GM10266 (cell line): Measurements from ENCODE around the gene C10orf71.

Experiments
- DNase-seq: peaks from one replicate; pipeline ENCODE4 v3.0.0; 2012; ENCODE audit errors: extremely low spot score
- TF ChIP-seq, protein P1 (sequence below): IDR thresholded peaks from 2 replicates; pipeline ENCODE4 v1.5.1; 2012; ENCODE audit warnings: mild to moderate bottlenecking, low read depth; ENCODE audit not compliant: control insufficient read depth, insufficient read depth; ENCODE audit errors: missing control alignments

C10orf71 gene, protein sequence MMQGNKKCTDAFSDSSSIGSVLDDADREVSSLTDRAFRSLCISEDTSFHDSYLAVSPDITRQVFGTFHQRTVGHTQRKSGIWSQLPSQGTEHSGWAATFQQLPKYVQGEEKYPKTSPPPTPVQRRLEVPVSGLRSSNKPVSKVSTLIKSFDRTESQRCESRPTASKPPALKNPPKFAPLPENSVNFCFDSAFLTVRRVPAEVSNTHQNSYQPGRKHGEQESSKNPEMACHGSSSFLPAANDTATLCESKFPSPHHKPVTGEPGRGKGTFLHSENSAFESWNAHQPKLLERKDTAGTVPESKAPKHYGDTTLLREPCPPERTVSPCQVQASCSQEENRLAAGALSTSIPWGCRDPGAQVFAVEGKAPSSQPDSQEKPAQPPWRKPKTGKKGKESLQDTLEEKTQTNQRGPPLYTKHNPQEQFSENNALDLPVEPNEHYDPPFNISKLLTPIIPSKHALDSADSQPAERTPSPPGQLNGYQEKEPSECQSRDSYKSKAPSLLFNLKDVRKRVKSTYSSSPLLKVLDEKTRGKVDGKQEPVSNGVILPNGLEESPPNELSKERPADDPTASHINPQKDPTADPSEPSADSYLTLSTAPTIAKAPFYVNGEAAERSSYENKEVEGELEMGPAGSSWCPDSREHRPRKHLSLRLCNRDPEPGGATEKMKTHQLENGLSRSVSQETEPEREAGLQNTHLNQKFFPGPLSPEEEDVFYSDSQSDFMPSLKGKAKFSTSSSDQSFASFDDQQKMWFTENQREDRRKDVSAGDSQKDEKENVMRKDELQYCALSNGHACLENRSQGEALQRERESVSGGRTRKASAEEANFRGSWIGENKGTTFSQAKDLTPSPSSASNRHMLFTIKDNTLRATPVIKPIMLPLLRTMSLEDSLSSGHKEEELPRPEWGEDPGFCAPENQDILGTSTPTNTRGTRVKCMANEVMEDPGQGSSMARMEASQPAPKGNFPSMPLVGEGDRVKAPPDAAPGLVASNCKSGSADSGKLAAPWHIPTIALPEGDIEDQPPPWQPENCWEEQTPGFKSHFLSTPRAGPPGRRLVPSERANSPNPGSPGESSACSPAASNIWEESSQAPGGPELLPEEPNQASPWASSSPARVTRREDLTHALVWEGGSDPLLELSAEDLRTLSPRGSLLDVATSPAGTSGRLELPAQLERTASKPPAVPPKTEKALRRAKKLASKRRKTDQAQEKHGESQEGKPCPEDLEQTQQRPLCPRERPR (N-terminal part only)

DNA sequence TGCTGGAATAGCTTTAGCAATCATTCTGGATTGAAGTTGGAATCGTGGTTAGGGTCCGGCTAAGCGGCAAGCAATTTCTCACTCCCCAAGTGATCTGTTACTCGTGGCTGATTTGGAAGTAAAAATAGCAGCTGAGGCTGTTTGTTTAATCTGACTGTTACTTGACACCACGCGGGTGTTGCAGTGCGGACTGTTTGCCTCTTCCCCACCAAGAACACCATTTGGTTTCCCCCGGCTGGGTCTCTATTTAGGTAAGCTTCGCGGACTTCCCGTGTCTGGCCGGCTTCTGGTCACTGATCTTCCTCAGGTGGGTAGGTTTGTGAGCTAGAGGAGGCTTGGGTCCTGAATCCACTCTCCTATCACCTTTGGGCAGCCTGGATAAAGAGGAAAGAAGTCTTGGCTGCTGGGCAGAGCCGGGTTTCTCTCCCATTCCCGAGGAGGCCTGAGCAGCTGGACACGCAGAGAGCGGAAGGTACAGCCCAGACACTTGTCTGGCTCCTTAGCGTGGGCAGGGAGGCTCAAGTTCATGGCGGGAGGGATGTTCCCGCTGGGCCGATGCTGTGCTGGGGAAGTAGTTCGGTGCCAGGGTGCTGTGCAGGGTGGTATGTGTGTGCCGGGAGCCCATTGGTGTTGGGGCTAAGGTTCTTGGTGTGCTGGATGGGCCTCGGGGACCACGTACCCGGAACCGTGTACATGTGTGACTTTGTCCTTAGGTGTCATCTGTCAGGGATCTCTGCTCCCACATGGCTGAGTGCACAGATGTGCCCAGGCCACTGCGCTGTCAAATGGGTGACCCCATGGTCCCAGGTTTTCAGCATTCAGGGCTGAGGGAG, at the start of gene C10orf71:
Gene C10orf71, plus strand, starts transcription at position 188 of the 833 bp plus-strand sequence. CDS start 23,376 bp downstream, outside the sequence.
- DNase-seq: no peak
- TF ChIP-seq, protein P1, sequence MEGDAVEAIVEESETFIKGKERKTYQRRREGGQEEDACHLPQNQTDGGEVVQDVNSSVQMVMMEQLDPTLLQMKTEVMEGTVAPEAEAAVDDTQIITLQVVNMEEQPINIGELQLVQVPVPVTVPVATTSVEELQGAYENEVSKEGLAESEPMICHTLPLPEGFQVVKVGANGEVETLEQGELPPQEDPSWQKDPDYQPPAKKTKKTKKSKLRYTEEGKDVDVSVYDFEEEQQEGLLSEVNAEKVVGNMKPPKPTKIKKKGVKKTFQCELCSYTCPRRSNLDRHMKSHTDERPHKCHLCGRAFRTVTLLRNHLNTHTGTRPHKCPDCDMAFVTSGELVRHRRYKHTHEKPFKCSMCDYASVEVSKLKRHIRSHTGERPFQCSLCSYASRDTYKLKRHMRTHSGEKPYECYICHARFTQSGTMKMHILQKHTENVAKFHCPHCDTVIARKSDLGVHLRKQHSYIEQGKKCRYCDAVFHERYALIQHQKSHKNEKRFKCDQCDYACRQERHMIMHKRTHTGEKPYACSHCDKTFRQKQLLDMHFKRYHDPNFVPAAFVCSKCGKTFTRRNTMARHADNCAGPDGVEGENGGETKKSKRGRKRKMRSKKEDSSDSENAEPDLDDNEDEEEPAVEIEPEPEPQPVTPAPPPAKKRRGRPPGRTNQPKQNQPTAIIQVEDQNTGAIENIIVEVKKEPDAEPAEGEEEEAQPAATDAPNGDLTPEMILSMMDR: no peak

DNA sequence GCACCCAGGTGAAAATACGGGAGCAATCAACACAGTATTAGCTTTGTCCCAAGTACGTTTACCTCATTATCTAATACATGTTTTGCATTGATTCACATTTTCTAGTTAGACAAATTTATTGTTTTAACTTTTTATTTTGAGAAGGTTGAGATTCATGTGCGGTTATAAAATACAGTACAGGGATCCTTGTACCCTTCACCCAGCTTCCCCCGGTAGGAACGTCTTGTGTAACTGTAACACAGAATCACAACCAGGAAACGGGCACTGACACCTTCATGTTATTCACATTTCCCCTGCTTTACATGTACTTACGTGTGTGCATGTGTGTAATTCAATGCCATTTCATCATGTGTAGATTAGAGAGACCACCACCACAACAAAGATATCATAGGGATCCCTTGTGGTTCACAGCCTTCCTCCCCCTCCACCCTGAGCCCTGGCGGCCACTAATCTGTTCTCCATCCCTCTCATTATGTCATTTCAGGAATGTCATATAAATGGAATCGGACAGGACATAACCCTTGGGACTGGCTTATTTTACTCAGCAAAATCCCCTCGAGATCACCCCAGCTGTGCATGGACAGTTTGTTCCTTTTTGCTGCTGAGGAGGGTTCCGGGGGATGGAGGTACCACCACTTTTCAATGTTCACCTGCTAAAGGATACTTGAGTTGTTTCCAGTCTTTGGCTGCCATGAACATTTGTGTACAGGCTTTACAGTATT, 46.5 kb upstream of the C10orf71 start:
- TF ChIP-seq, protein P1: no peak
- no peak for DNase-seq

DNA sequence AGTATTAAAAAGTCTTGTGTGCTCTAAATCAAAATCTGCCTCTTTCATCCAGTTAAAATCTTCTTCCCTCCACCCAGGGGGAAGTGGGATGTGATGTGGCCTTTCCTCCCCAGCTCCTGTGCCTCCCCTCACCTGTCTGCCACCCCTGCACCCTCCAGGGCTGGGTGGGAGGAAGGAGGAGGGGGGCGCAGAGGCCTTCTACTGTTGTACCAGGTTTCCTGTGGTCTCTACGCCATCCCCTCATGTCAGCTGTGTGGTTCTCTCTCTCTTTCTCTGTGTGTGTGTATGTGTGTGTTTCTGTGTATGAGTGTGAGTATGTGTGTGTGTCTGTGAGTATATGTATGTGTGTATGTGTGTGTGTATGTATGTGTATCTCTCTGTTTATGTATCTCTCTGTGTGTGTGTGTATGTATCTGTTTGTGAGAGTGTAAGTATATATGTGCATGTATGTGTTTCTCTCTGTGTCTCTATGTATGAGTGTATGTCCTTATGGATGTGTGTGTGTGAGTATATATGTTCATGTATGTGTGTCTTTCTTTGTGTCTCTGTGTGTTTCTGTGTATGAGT, 45.5 kb upstream of the C10orf71 start:
- TF ChIP-seq, protein P1: no peak
- DNase-seq: no peak

DNA sequence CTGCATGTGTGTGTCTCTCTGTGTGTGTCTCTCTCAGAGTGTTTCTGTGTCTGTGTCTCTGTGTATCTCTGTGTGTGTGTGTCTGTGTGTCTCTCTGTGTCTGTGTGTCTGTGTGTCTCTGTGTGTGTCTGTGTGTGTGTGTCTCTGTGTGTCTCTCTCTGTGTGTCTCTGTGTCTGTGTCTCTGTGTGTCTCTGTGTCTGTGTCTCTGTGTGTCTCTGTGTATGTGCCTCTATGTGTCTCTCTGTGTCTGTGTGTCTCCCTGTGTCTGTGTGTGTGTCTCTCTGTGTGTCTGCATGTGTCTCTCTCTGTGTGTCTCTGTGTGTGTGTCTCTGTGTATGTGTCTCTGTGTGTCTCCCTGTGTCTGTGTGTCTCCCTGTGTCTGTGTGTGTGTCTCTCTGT, 44.8 kb upstream of the C10orf71 start:
- no peak for DNase-seq
- TF ChIP-seq, protein P1: no peak

DNA sequence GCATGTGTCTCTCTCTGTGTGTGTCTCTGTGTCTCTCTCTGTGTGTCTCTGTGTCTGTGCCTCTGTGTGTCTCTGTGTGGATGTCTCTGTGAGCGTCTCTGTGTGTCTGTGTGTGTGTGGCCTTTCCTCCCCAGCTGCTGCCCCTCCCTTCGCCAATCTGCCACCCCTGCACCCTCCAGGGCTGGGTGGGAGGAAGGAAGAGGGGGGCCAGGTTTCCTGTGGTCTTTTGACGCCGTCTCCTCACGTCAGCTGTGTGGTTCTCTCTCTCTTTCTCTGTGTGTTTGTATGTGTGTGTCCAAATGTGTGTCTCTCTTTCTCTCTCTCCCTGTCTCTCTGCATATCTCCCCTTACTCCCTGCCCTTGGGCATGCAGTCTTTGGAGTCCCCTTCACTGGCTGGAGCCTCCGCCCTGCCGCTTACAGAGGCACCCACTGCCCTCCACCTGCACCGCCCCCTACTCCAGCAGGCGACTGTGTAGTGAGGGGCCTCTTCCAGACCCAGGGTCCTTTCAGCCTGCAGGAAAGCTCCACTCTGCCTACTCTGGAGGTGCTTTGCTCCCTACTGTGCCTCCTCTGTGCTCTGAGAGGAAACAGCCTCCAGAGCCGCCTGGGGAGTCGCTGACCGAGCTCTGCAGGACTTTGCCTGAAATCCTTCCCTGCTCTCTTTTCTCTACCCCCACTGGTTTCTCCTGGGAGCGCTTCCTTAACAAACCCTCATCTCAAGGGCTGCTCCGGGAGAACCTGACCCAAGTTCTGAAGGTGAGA, 44.2 kb upstream of the C10orf71 start:
- TF ChIP-seq, protein P1: no peak
- DNase-seq: no peak
